Kidney (tissue), 14 donors: ENCODE measurements around the gene COL23A1. TPM values are rescaled to one million over a fixed set of nuclear protein-coding genes. Genes with fewer than 3 reads are reported as not detected.

Source experiments
- DNase-seq, 5 donors: peaks; one replicate each; pipeline ENCODE4 v3.0.0-alpha.2; 2013 to 2020
- FAIRE-seq: peaks from 2 replicates; lab custom pipeline; 2012; peaks lifted over from hg19 to GRCh38; lab: Jason Lieb, UNC
- H3K27ac ChIP-seq, 2 donors: one replicate each; pipeline ENCODE4 v1.7.0; 2013; ENCODE audit warnings: low read depth in 2 of 2, low read length in 2 of 2, inconsistent platforms in 1 of 2
- H3K27me3 ChIP-seq: one replicate; pipeline ENCODE4 v1.7.1; 2013; ENCODE audit warnings: low read length, inconsistent platforms; ENCODE audit not compliant: control insufficient read depth, insufficient read depth
- H3K36me3 ChIP-seq, 3 donors: one replicate each; pipeline versions ENCODE4 v1.7.0 to v1.7.1; 2013; ENCODE audit warnings: low read length in 3 of 3, control low read depth in 1 of 3, inconsistent platforms in 1 of 3; ENCODE audit not compliant: insufficient read depth in 3 of 3, control insufficient read depth in 2 of 3
- H3K4me1 ChIP-seq, 3 donors: one replicate each; pipeline versions ENCODE4 v1.7.0 to v1.7.1; 2013; ENCODE audit warnings: low read length in 3 of 3, inconsistent platforms in 1 of 3, low read depth in 1 of 3; ENCODE audit not compliant: control insufficient read depth in 2 of 3, insufficient read depth in 2 of 3
- H3K4me3 ChIP-seq, 3 donors: one replicate each; pipeline versions ENCODE4 v1.7.0 to v1.8.1; 2013; ENCODE audit warnings: low read length in 3 of 3, control low read depth in 1 of 3, inconsistent platforms in 1 of 3
- H3K9ac ChIP-seq, 3 donors: one replicate each; pipeline versions ENCODE4 v1.7.0 to v1.7.1; 2013; ENCODE audit warnings: low read length in 3 of 3, control low read depth in 1 of 3, inconsistent platforms in 1 of 3
- H3K9me3 ChIP-seq, 3 donors: one replicate each; pipeline versions ENCODE4 v1.7.0 to v1.7.1; 2013; ENCODE audit warnings: low read length in 3 of 3, control low read depth in 1 of 3, inconsistent platforms in 1 of 3; ENCODE audit not compliant: control insufficient read depth in 2 of 3, insufficient read depth in 1 of 3
- intact Hi-C: fragments of 100-400 bp; cut with DNase I; formaldehyde crosslinking; loops from one replicate; pipeline ENCODE4 v1.11.1; 2022
- polyA plus RNA-seq: library from polyadenylated mRNA; stranded (reverse); fragments of 350-450 nt; fragmentation: Illumina TruSeq; extraction: RNeasy Lipid Tissue Mini Kit (QIAGEN cat#74804); gene quantifications from one replicate; pipeline ENCODE4 v1.2.3, GENCODE V29; 2014; ENCODE audit warnings: low read depth, low replicate concordance; ENCODE audit not compliant: insufficient read depth
- total RNA-seq: library from RNA; stranded (reverse); fragmentation: NEBNext Ultra II Directional; extraction: Animal tissue kit (Norgen Biotek cat#: 25700); gene quantifications from one replicate; pipeline ENCODE4 v1.2.1, GENCODE V29; 2021
- TF ChIP-seq, protein P1 (sequence below): IDR thresholded peaks from 3 replicates; pipeline ENCODE4 v1.5.1; 2012; ENCODE audit warnings: mild to moderate bottlenecking, moderate library complexity, borderline replicate concordance; ENCODE audit not compliant: insufficient read depth; ENCODE audit errors: extremely low read depth
- donor health status: control.
- donor health status: control.
- donor health status: control.
- donor health status: control.
- donor health status: control.
- donor health status: DM: yes; HTN: yes; CAD: no.
- donor health status: Normal renal cell carcinoma (clear cell type).

The COL23A1 gene
- total and polyA plus RNA-seq, 2 donors from 2014 or later = 4.1 to 8.7 TPM

- no peaks in the 10 kb centered on the region for H3K9me3 ChIP-seq
- no peak overlapping the region for H3K9ac ChIP-seq
- TF ChIP-seq, protein P1, sequence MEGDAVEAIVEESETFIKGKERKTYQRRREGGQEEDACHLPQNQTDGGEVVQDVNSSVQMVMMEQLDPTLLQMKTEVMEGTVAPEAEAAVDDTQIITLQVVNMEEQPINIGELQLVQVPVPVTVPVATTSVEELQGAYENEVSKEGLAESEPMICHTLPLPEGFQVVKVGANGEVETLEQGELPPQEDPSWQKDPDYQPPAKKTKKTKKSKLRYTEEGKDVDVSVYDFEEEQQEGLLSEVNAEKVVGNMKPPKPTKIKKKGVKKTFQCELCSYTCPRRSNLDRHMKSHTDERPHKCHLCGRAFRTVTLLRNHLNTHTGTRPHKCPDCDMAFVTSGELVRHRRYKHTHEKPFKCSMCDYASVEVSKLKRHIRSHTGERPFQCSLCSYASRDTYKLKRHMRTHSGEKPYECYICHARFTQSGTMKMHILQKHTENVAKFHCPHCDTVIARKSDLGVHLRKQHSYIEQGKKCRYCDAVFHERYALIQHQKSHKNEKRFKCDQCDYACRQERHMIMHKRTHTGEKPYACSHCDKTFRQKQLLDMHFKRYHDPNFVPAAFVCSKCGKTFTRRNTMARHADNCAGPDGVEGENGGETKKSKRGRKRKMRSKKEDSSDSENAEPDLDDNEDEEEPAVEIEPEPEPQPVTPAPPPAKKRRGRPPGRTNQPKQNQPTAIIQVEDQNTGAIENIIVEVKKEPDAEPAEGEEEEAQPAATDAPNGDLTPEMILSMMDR = no peak
- DNase-seq (peak in 1 of 5 donors; percentile 7), FAIRE-seq (no peak)
- no peaks in the 10 kb centered on the region for H3K27me3 ChIP-seq
- H3K27ac ChIP-seq = no peak overlapping the region
- intact Hi-C loops = no loop called here
- H3K4me3 ChIP-seq = no peak overlapping the region
- H3K36me3 ChIP-seq = no peaks in the 10 kb centered on the region
- no peaks in the 10 kb centered on the region for H3K4me1 ChIP-seq
Measured at GRCh38 chr5:178530526-178530925, 59.7 kb downstream of the COL23A1 start.

GRCh38 chr5:178529080-178529479 lies 61.1 kb downstream of the COL23A1 start:
- intact Hi-C loops = no loop called here

DNA sequence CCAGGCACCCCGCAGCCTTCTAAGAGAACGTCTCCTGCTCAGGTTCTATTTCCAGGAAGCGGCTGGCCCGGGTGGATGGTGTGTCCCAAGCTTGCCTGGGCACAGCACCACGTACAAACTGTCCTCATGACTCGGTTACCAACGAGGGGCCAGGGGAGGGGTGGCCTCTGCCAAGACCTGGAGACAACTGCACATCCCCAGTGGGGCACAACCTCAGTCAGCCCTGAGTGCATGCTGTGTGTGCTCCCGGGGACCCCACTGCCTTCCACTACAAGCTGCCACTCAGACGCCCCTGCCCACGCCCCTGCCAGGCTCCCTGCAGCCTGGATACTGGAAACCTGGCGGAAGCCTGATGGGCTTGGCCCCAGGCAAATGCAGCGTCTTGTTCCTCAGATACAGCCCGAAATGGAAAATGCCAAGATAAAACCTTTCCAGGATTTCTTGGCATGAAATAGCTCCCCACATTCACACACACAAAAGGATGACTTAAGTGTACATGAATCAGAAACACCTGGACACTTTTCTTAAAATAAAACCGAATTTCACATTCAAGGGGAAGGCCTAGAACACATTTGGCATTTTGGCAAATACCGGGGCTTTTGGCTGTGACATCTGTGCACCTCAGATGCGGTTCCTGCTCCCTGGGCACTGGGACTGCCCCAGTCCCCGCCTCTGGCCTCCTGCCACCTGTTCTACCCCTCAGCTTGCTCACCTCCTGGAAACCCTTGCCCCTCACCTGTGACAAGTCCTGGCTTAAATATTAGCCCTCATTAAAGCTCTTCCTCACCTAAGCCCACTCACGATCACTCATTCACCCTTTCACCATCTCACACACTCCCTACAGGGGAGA lies 62.5 kb downstream of the COL23A1 start:
- intact Hi-C loops = no loop called here
- H3K9ac ChIP-seq = no peak overlapping the region
- FAIRE-seq (no peak), DNase-seq (peak in 1 of 5 donors; percentile 23)
- no peaks in the 10 kb centered on the region for H3K4me1 ChIP-seq
- no peaks in the 10 kb centered on the region for H3K9me3 ChIP-seq
- TF ChIP-seq, protein P1 = no peak
- H3K4me3 ChIP-seq = no peak overlapping the region
- no peak overlapping the region for H3K27ac ChIP-seq
- H3K36me3 ChIP-seq = no peaks in the 10 kb centered on the region
- no peaks in the 10 kb centered on the region for H3K27me3 ChIP-seq

More at GRCh38 chr5:178529080-178529479, 61.1 kb downstream of the COL23A1 start:
- Histone ChIP-seq H3K9me3 (no peaks in the 10 kb centered on the region), H3K4me3 (no peak overlapping the region), H3K36me3 (no peaks in the 10 kb centered on the region), H3K27me3 (no peaks in the 10 kb centered on the region), H3K9ac (no peak overlapping the region), H3K27ac (no peak overlapping the region), H3K4me1 (no peaks in the 10 kb centered on the region)
- DNase-seq = no peak
- no peak for FAIRE-seq
- TF ChIP-seq, protein P1 = no peak
